SK-N-SH (cell line): ENCODE results near the gene HGS. TPM values are rescaled to one million over a fixed set of nuclear protein-coding genes. Genes with fewer than 3 reads are reported as not detected.

Experiments
- CTCF ChIA-PET: fragments of 300-600, 350-600 bp; formaldehyde crosslinking; extraction: SDS; loops from one replicate; lab custom pipeline; 2021; lab: Yijun Ruan, JAX
- POLR2A ChIA-PET: fragments of 350-600 bp; sonication (Branson Sonifier 250); formaldehyde crosslinking; extraction: SDS; loops from one replicate; lab custom pipeline; 2020; ENCODE audit warnings: antibody characterized with exemption, inconsistent platforms; lab: Yijun Ruan, JAX
- DNase-seq: peaks from one replicate; pipeline ENCODE4 v3.0.0; 2012
- H2AFZ ChIP-seq: fragments of 200-600 bp; sonication (generic); 2 replicates; pipeline ENCODE4 v1.8.1; 2016; ENCODE audit warnings: antibody characterized with exemption, mild to moderate bottlenecking, low read depth
- H3F3A ChIP-seq: fragments of 200-600 bp; sonication (generic); replicated peaks from 2 replicates; pipeline ENCODE3; 2016; ENCODE audit warnings: antibody characterized with exemption, mild to moderate bottlenecking; ENCODE audit not compliant: insufficient read depth
- H3K27ac ChIP-seq, 2 experiments: fragments of 200-500 bp in 1 of 2; fragments of 200-600 bp in 1 of 2; sonication (Bioruptor generic) in 1 of 2; sonication (generic), shearing (Covaris generic) in 1 of 2; 2 replicates each; pipeline versions ENCODE4 v1.5.1 to v1.6.1; 2014 to 2016; ENCODE audit warnings: low read depth in 2 of 2, inconsistent platforms in 1 of 2, low read length in 1 of 2, mild to moderate bottlenecking in 1 of 2, mixed read lengths in 1 of 2
- H3K27me3 ChIP-seq: fragments of 200-600 bp; sonication (generic), shearing (Covaris generic); 2 replicates; pipeline ENCODE4 v1.6.1; 2016; ENCODE audit warnings: mixed run types; ENCODE audit not compliant: insufficient read depth
- H3K36me3 ChIP-seq, 2 experiments: fragments of 200-500 bp in 1 of 2; fragments of 200-600 bp in 1 of 2; sonication (Bioruptor generic) in 1 of 2; sonication (generic) in 1 of 2; replicated peaks in 1 of 2; 2 replicates each; pipeline versions ENCODE3 to v1.5.1; 2014 to 2016; ENCODE audit warnings: low read length in 1 of 2, mild to moderate bottlenecking in 1 of 2; ENCODE audit not compliant: insufficient read depth in 2 of 2, control insufficient read depth in 1 of 2
- H3K4me1 ChIP-seq, 2 experiments: fragments of 200-500 bp in 1 of 2; fragments of 200-600 bp in 1 of 2; sonication (Bioruptor generic) in 1 of 2; sonication (generic), shearing (Covaris generic) in 1 of 2; 2 replicates each; pipeline versions ENCODE4 v1.5.1 to v1.6.1; 2014 to 2016; ENCODE audit warnings: low read depth in 1 of 2, low read length in 1 of 2, mixed run types in 1 of 2; ENCODE audit not compliant: insufficient read depth in 2 of 2, control insufficient read depth in 1 of 2
- H3K4me2 ChIP-seq: fragments of 200-600 bp; sonication (generic), shearing (Covaris generic); 2 replicates; pipeline ENCODE4 v1.6.1; 2017; ENCODE audit warnings: mixed run types
- H3K4me3 ChIP-seq, 2 experiments: fragments of 200-500 bp in 1 of 2; fragments of 200-600 bp in 1 of 2; sonication (Bioruptor generic) in 1 of 2; sonication (generic), shearing (Covaris generic) in 1 of 2; 2 replicates each; pipeline versions ENCODE4 v1.5.1 to v1.8.1; 2014 to 2016; ENCODE audit warnings: low read depth in 2 of 2, inconsistent platforms in 1 of 2, low read length in 1 of 2, mild to moderate bottlenecking in 1 of 2, mixed read lengths in 1 of 2, moderate library complexity in 1 of 2
- H3K79me2 ChIP-seq: fragments of 200-600 bp; sonication (generic); 2 replicates; pipeline ENCODE4 v1.8.1; 2017; ENCODE audit warnings: mild to moderate bottlenecking; ENCODE audit not compliant: insufficient read depth
- H3K9ac ChIP-seq: fragments of 200-600 bp; sonication (generic); 2 replicates; pipeline ENCODE4 v1.6.1; 2017; ENCODE audit warnings: mixed run types
- H3K9me2 ChIP-seq: fragments of 200-600 bp; sonication (generic); 2 replicates; pipeline ENCODE4 v1.6.1; 2017; ENCODE audit warnings: mixed run types
- H3K9me3 ChIP-seq: fragments of 200-600 bp; sonication (generic); 2 replicates; pipeline ENCODE4 v1.6.1; 2017; ENCODE audit warnings: mixed run types, mild to moderate bottlenecking, moderate library complexity
- H4K20me1 ChIP-seq: fragments of 200-600 bp; sonication (generic); 2 replicates; pipeline ENCODE4 v1.6.1; 2017; ENCODE audit warnings: mild to moderate bottlenecking, mixed run types; ENCODE audit not compliant: insufficient read depth
- CHD2 ChIP-seq: fragments of 150-350 bp; IDR thresholded peaks from 2 replicates; pipeline ENCODE4 v1.6.1; 2018; ENCODE audit warnings: low read length; ENCODE audit not compliant: partially characterized antibody
- CTCF ChIP-seq: fragments of 200-600 bp; sonication (generic); IDR thresholded peaks from 2 replicates; pipeline ENCODE4 v1.6.1; 2017; ENCODE audit warnings: antibody characterized with exemption, mild to moderate bottlenecking, moderate library complexity
- ELF1 ChIP-seq: IDR thresholded peaks from 2 replicates; pipeline ENCODE4 v1.4.0; 2012
- EP300 ChIP-seq, 2 experiments: IDR thresholded peaks; 2 replicates each; pipeline versions ENCODE4 v1.4.0 to v1.6.1; 2012; ENCODE audit warnings: borderline replicate concordance in 1 of 2, low read depth in 1 of 2, low read length in 1 of 2
- EZH2phosphoT487 ChIP-seq: fragments of 200-600 bp; sonication (generic); IDR thresholded peaks from 2 replicates; pipeline ENCODE4 v1.6.1; 2017; ENCODE audit warnings: low read depth, mixed run types, mild to moderate bottlenecking, antibody characterized with exemption, moderate library complexity, borderline replicate concordance
- FOXJ3 ChIP-seq: sonication (generic); formaldehyde crosslinking; IDR thresholded peaks from 2 replicates; pipeline ENCODE4 v1.5.1; 2020; ENCODE audit warnings: mild to moderate bottlenecking, missing genetic modification reagents
- FOXM1 ChIP-seq: IDR thresholded peaks from 2 replicates; pipeline ENCODE4 v1.4.0; 2012; ENCODE audit warnings: low read depth, mild to moderate bottlenecking
- GABPA ChIP-seq: IDR thresholded peaks from 2 replicates; pipeline ENCODE4 v1.4.0; 2012; ENCODE audit warnings: low read depth, mild to moderate bottlenecking
- GATA2 ChIP-seq: sonication (generic); formaldehyde crosslinking; IDR thresholded peaks from 2 replicates; pipeline ENCODE4 v1.5.0; 2020; ENCODE audit warnings: mild to moderate bottlenecking, missing genetic modification reagents
- JUND ChIP-seq: IDR thresholded peaks from 2 replicates; pipeline ENCODE4 v1.4.0; 2012
- MAX ChIP-seq: IDR thresholded peaks from 2 replicates; pipeline ENCODE4 v1.4.0; 2012; ENCODE audit warnings: low read depth
- MXI1 ChIP-seq: IDR thresholded peaks from 2 replicates; pipeline ENCODE4 v1.6.1; 2012; ENCODE audit warnings: mild to moderate bottlenecking, low read depth, low read length, improper control_type of control experiment
- NRF1 ChIP-seq: IDR thresholded peaks from 2 replicates; pipeline ENCODE4 v1.6.1; 2012; ENCODE audit warnings: low read depth, mild to moderate bottlenecking, low read length
- POLR2AphosphoS5 ChIP-seq: IDR thresholded peaks from 2 replicates; pipeline ENCODE4 v1.6.1; 2012; ENCODE audit warnings: low read depth, low read length
- RAD21 ChIP-seq: IDR thresholded peaks from 2 replicates; pipeline ENCODE4 v1.6.1; 2012; ENCODE audit warnings: mild to moderate bottlenecking, low read length
- RCOR1 ChIP-seq: fragments of 150-350 bp; IDR thresholded peaks from 2 replicates; pipeline ENCODE4 v1.6.1; 2017; ENCODE audit warnings: antibody characterized with exemption, low read length
- REST ChIP-seq: IDR thresholded peaks from 2 replicates; pipeline ENCODE4 v1.6.1; 2012; ENCODE audit warnings: mild to moderate bottlenecking, low read depth, low read length, moderate library complexity
- SIN3A ChIP-seq: IDR thresholded peaks from 2 replicates; pipeline ENCODE4 v1.6.1; 2012; ENCODE audit warnings: low read depth, mild to moderate bottlenecking, low read length, moderate library complexity, borderline replicate concordance
- SMC3 ChIP-seq: IDR thresholded peaks from 2 replicates; pipeline ENCODE4 v1.6.1; 2012; ENCODE audit warnings: low read depth, low read length, improper control_type of control experiment
- TAF1 ChIP-seq: IDR thresholded peaks from 2 replicates; pipeline ENCODE4 v1.6.1; 2012; ENCODE audit warnings: low read depth, mild to moderate bottlenecking, low read length, moderate library complexity, borderline replicate concordance
- USF1 ChIP-seq: IDR thresholded peaks from 2 replicates; pipeline ENCODE4 v1.4.0; 2012; ENCODE audit warnings: low read depth, borderline replicate concordance
- USF2 ChIP-seq: fragments of 150-350 bp; IDR thresholded peaks from 2 replicates; pipeline ENCODE4 v1.6.1; 2017; ENCODE audit warnings: antibody characterized with exemption, low read length, low read depth, borderline replicate concordance
- YY1 ChIP-seq: IDR thresholded peaks from 2 replicates; pipeline ENCODE4 v1.4.0; 2012; ENCODE audit warnings: low read depth, mild to moderate bottlenecking
- WGBS: methylation state at CpG from one replicate; pipeline ENCODE4 v1.1.6; 2017; ENCODE audit warnings: low lambda C conversion rate; 5-methylcytosine and 5-hydroxymethylcytosine counted together
- polyA plus RNA-seq, 3 experiments: library from polyadenylated mRNA; depleted of rRNA; stranded (reverse); fragments of >200 nt; gene quantifications; 2 replicates each; pipeline ENCODE4 v1.2.3, GENCODE V29; 2012

HGS gene
- polyA plus RNA-seq (2012; rRNA removed) = 184 and 192 TPM in 2 replicates
- 53.4 and 74.7 TPM in 2 replicates for polyA plus RNA-seq (2012; cell fraction: cytosol; rRNA removed)
- 726 and 951 TPM in 2 replicates for polyA plus RNA-seq (2012; cell fraction: nucleus; rRNA removed)

GRCh38 chr17:81683584-81684441 lies at the start of gene HGS, which contains the start of gene ARL16:
HGS (plus strand) TSS chr17:81684011; CDS start chr17:81684067, 56 bp downstream.
ARL16 (minus strand) TSS chr17:81683797; CDS start chr17:81683753, 44 bp downstream.
- peak within 1 kb of the TSS; percentile 100 for H3K4me2 ChIP-seq
- 1% methylated on average over 52 of the region's 112 CpGs for WGBS
- no peaks in the 10 kb centered on the region for H3K27me3 ChIP-seq
- H3K9ac ChIP-seq = peak within 1 kb of the TSS; percentile 98
- H3K9me3 ChIP-seq = no peaks in the 10 kb centered on the region
- no peaks in the 10 kb centered on the region for H3K9me2 ChIP-seq
- peak within 1 kb of the TSS; percentile 82 to 91 for H3K27ac ChIP-seq
- peaks cover 45 to 54% of the 10 kb centered on the region in 2 experiments for H3K36me3 ChIP-seq
- DNase-seq = peak; percentile 100
- CTCF ChIA-PET = interaction anchor here (0.8 to 2.4 kb wide), 11 partner anchors 10 to 337 kb away, joined by 3 to 12 read pairs (median 4); partner anchors contain the start of gene MRPL12
- peak within 1 kb of the TSS; percentile 48; the same call in 1 of the 2 replicates for H2AFZ ChIP-seq
- peaks cover 19 to 21% of the 10 kb centered on the region in 2 experiments; a peak in 3 of 4 replicates for H3K4me1 ChIP-seq
- H3F3A ChIP-seq = peaks cover 17% of the 10 kb centered on the region
- peak within 1 kb of the TSS; percentile 94 to 99 for H3K4me3 ChIP-seq
- peaks cover 44% of the 10 kb centered on the region for H4K20me1 ChIP-seq
- H3K79me2 ChIP-seq = peaks cover 95% of the 10 kb centered on the region
- POLR2A ChIA-PET = interaction anchor here (0.6 to 2.8 kb wide), 12 partner anchors 8 to 187 kb away, joined by 3 to 33 read pairs (median 5); partner anchors contain the start of genes ARHGDIA, CCDC137, MCRIP1 and MRPL12
- TF ChIP-seq SMC3 = no peak
- peak; percentile 72 for TF ChIP-seq POLR2AphosphoS5
- TF ChIP-seq CTCF = no peak
- TF ChIP-seq FOXM1 = no peak
- peak; percentile 91 for TF ChIP-seq NRF1
- no peak for TF ChIP-seq FOXJ3 (CRISPR knock-in tag)
- TF ChIP-seq RCOR1 = peak; percentile 40; the same call in 1 of the 2 replicates
- peak; percentile 92 for TF ChIP-seq MXI1
- TF ChIP-seq SIN3A = peak; percentile 97
- TF ChIP-seq REST = peak; percentile 62; the same call in 1 of the 2 replicates
- TF ChIP-seq CHD2 = peak; percentile 96
- peak; percentile 73 for TF ChIP-seq MAX
- TF ChIP-seq YY1 = 0 out of 2 replicates have a peak, but pooled peaks have one; percentile 67
- no peak; the same call in 1 of the 2 replicates for TF ChIP-seq JUND
- peak in 1 of 2 experiments; percentile 9; a peak in 1 of 4 replicates for TF ChIP-seq EP300 (IDR thresholded peaks at IDR 0.05; ENCODE audit: borderline replicate concordance in 1 of 2, low read depth in 1 of 2, low read length in 1 of 2)
- TF ChIP-seq GATA2 (CRISPR knock-in tag) = no peak
- TF ChIP-seq GABPA = peak; percentile 91
- TF ChIP-seq RAD21 = no peak
- TF ChIP-seq EZH2phosphoT487 = no peak
- TF ChIP-seq USF2 = no peak
- peak; percentile 65 for TF ChIP-seq TAF1
- TF ChIP-seq USF1 = no peak; the same call in 1 of the 2 replicates
- peak; percentile 97 for TF ChIP-seq ELF1
